ENCODE results near the gene INF2.

DNA sequence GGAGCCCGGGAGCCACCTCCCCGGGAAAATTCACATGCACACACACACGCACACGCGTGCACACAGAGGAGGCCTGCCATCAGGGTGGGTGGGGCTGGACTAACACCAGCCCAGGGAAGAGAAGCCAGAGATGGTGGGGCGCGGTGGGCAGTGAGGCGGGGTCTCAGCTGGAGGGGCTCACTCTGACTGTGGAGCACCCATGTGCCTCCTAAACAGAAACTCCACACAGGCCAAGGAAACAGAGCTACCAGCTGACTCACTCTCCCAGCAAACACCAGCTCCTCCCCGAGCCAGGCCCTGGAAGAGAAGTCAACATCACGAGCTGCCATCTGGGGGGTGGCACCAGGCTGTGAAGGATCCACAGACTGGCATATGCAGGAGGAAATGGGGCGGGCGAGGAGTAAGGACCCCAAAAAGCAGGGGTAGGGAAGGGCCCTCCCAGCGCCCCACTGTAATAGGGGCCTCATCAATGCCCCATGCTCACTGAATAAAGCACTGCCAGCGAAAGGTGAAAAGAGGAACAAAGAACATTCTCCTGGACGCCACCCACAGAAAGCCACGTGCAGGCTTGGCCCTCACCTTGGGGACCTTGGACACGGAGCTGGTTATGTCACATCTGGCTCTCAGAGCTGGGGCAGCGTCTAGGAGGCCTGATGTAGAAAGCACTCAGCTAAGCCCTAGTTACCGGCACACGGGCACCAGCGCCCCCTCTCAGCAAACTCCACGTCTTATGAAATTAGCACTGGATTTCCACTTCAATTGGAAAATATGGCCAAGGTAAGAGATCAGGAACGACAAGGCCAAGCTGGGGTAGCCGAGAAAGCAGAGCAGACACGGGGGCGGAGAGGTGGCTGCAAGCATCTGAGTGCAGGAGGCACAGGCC, 8.4 kb upstream of the INF2 start:
- TF ChIP-seq SP1 (IDR thresholded peaks at IDR 0.05) (no peak), FOXA1 (IDR thresholded peaks at IDR 0.05) (no peak), FOXK2 (IDR thresholded peaks at IDR 0.05) (no peak), CTBP1 (IDR thresholded peaks at IDR 0.05; ENCODE audit: borderline replicate concordance) (no peak), SUZ12 (IDR thresholded peaks at IDR 0.05) (no peak), LEF1 (IDR thresholded peaks at IDR 0.05; ENCODE audit: borderline replicate concordance) (no peak), FOXM1 (IDR thresholded peaks at IDR 0.05; ENCODE audit: borderline replicate concordance) (no peak), ELF4 (IDR thresholded peaks at IDR 0.05) (no peak), TARDBP (IDR thresholded peaks at IDR 0.05) (no peak)
- TF ChIP-seq, protein P1, sequence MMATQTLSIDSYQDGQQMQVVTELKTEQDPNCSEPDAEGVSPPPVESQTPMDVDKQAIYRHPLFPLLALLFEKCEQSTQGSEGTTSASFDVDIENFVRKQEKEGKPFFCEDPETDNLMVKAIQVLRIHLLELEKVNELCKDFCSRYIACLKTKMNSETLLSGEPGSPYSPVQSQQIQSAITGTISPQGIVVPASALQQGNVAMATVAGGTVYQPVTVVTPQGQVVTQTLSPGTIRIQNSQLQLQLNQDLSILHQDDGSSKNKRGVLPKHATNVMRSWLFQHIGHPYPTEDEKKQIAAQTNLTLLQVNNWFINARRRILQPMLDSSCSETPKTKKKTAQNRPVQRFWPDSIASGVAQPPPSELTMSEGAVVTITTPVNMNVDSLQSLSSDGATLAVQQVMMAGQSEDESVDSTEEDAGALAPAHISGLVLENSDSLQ (IDR thresholded peaks at IDR 0.05), result no peak

Data from HEK293T (cell line).